ENCODE results near the gene SPSB3. TPM values are rescaled to one million over a fixed set of nuclear protein-coding genes. Genes with fewer than 3 reads are reported as not detected.

Gene SPSB3
- total and polyA plus RNA-seq, 2 of the 13 experiments (the other 11 are each of a cell fraction or from before 2014, with no cell fraction given) = 13.2 to 21.9 TPM

GRCh38 chr16:1828645-1829410 is 46.5 kb upstream of the SPSB3 start (continued):
- TF ChIP-seq, protein P1, sequence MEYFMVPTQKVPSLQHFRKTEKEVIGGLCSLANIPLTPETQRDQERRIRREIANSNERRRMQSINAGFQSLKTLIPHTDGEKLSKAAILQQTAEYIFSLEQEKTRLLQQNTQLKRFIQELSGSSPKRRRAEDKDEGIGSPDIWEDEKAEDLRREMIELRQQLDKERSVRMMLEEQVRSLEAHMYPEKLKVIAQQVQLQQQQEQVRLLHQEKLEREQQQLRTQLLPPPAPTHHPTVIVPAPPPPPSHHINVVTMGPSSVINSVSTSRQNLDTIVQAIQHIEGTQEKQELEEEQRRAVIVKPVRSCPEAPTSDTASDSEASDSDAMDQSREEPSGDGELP (IDR thresholded peaks at IDR 0.05; ENCODE audit: borderline replicate concordance, low read depth) = peak; percentile 51; the same call in 1 of the 2 replicates
- TF ChIP-seq ZNF501 (CRISPR knock-in tag; IDR thresholded peaks at IDR 0.05) (0 out of 2 replicates have a peak, but pooled peaks have one; percentile 18), NFE2L2 (IDR thresholded peaks at IDR 0.05; ENCODE audit: low read length) (no peak), MLLT10 (CRISPR knock-in tag; IDR thresholded peaks at IDR 0.05) (no peak), ZNF629 (CRISPR knock-in tag; conservative IDR thresholded peaks at IDR 0.05) (peak; percentile 66), FOXP1 (IDR thresholded peaks at IDR 0.05) (no peak), FOXP1 (CRISPR knock-in tag; IDR thresholded peaks at IDR 0.05) (peak; percentile 62), ZKSCAN8 (CRISPR knock-in tag; IDR thresholded peaks at IDR 0.05; ENCODE audit: borderline replicate concordance) (0 out of 2 replicates have a peak, but pooled peaks have one; percentile 53), TGIF2 (CRISPR knock-in tag; IDR thresholded peaks at IDR 0.05) (0 out of 2 replicates have a peak, but pooled peaks have one; percentile 16), ZNF747 (CRISPR knock-in tag; IDR thresholded peaks at IDR 0.05; ENCODE audit: borderline replicate concordance) (0 out of 2 replicates have a peak, but pooled peaks have one; percentile 41), ZNF792 (CRISPR knock-in tag; IDR thresholded peaks at IDR 0.05) (peak; percentile 54; the same call in 1 of the 2 replicates), MAZ (IDR thresholded peaks at IDR 0.05; ENCODE audit: borderline replicate concordance, low read depth, low read length) (no peak), MAZ (CRISPR knock-in tag; IDR thresholded peaks at IDR 0.05; ENCODE audit: low read depth) (peak; percentile 51; the same call in 1 of the 2 replicates), KMT2A (CRISPR knock-in tag; IDR thresholded peaks at IDR 0.05) (peak; percentile 58; the same call in 1 of the 2 replicates), USF2 (IDR thresholded peaks at IDR 0.05; ENCODE audit: low read depth, low read length) (no peak), USF2 (CRISPR knock-in tag; IDR thresholded peaks at IDR 0.05; ENCODE audit: borderline replicate concordance) (peak; percentile 47; the same call in 1 of the 2 replicates), KDM3A (CRISPR knock-in tag; IDR thresholded peaks at IDR 0.05; ENCODE audit: low read depth) (peak; percentile 42; the same call in 1 of the 2 replicates), REPIN1 (CRISPR knock-in tag; IDR thresholded peaks at IDR 0.05; ENCODE audit: borderline replicate concordance, low read depth) (peak; percentile 74), PITX1 (CRISPR knock-in tag; IDR thresholded peaks at IDR 0.05) (peak; percentile 90), ZMYM3 (CRISPR knock-in tag; IDR thresholded peaks at IDR 0.05) (peak; percentile 70), NCOA2 (CRISPR knock-in tag; IDR thresholded peaks at IDR 0.05) (peak; percentile 77), ZBTB33 (CRISPR knock-in tag; IDR thresholded peaks at IDR 0.05) (no peak), ZNF547 (CRISPR knock-in tag; IDR thresholded peaks at IDR 0.05) (no peak), MAF1 (CRISPR knock-in tag; IDR thresholded peaks at IDR 0.05; ENCODE audit: borderline replicate concordance) (no peak), HDAC2 (CRISPR knock-in tag; IDR thresholded peaks at IDR 0.05) (peak; percentile 75), PHF8 (CRISPR knock-in tag; IDR thresholded peaks at IDR 0.05) (0 out of 2 replicates have a peak, but pooled peaks have one; percentile 15), ZNF354B (CRISPR knock-in tag; IDR thresholded peaks at IDR 0.05) (peak; percentile 74; the same call in 1 of the 2 replicates), KDM4B (CRISPR knock-in tag; IDR thresholded peaks at IDR 0.05) (no peak), SNAPC2 (CRISPR knock-in tag; IDR thresholded peaks at IDR 0.05) (peak; percentile 85; the same call in 1 of the 2 replicates)

All from HepG2 (cell line).